Subcutaneous abdominal adipose tissue (tissue), 5 donors: ENCODE measurements around the gene SLC6A4.

ENCODE experiments used
- H3K27ac ChIP-seq: one replicate; pipeline ENCODE4 v1.7.0; 2013; ENCODE audit warnings: low read depth, mild to moderate bottlenecking, inconsistent platforms, low read length, moderate library complexity
- H3K27me3 ChIP-seq, 5 donors: one replicate each; pipeline ENCODE4 v1.7.0; 2013; ENCODE audit warnings: low read length in 5 of 5, inconsistent platforms in 1 of 5; ENCODE audit not compliant: control insufficient read depth in 5 of 5, insufficient read depth in 4 of 5
- H3K36me3 ChIP-seq, 5 donors: one replicate each; pipeline ENCODE4 v1.7.0; 2013; ENCODE audit warnings: low read length in 5 of 5; ENCODE audit not compliant: control insufficient read depth in 5 of 5, insufficient read depth in 5 of 5
- H3K4me1 ChIP-seq, 5 donors: one replicate each; pipeline ENCODE4 v1.7.0; 2013; ENCODE audit warnings: low read length in 5 of 5, mild to moderate bottlenecking in 3 of 5, moderate library complexity in 1 of 5; ENCODE audit not compliant: control insufficient read depth in 5 of 5, insufficient read depth in 5 of 5
- H3K4me3 ChIP-seq, 5 donors: one replicate each; pipeline ENCODE4 v1.7.0; 2013; ENCODE audit warnings: low read length in 5 of 5, low read depth in 1 of 5
- H3K9ac ChIP-seq, 5 donors: one replicate each; pipeline ENCODE4 v1.7.0; 2013; ENCODE audit warnings: low read length in 5 of 5, mild to moderate bottlenecking in 4 of 5, moderate library complexity in 3 of 5
- H3K9me3 ChIP-seq, 5 donors: one replicate each; pipeline ENCODE4 v1.7.0; 2013; ENCODE audit warnings: low read length in 5 of 5; ENCODE audit not compliant: control insufficient read depth in 5 of 5
- donor health status: healthy.
- donor health status: healthy.
- donor health status: healthy.
- donor health status: healthy.
- donor health status: healthy.

The SLC6A4 gene

DNA sequence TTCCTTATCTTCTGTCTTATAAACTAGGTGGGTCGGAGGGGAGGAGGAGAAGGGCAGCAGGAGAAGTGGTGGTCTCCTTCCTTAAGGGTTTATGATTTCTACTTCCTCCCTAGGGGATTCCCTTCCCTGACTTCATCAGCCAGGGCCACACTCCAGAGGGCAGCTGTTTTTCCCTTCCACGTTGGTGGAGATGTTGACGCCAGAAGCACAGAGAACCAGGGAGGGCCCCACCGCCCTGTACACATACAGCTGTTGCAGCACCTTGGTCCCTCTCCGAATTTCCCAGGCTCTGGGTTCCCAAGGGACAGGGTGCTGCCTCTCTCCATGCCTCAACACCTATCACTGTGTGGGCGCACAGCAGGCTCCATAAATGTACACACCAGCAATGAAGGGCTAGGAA, 5.6 kb upstream of the SLC6A4 start:
- peaks cover 15 to 23% (median 19%) of the 10 kb centered on the region in 5 donors for H3K27me3 ChIP-seq
- no peak overlapping the region for H3K9ac ChIP-seq
- H3K4me1 ChIP-seq = peaks cover 2 to 16% (median 13%) of the 10 kb centered on the region in 5 donors
- no peaks in the 10 kb centered on the region for H3K9me3 ChIP-seq
- no peak overlapping the region for H3K27ac ChIP-seq
- H3K36me3 ChIP-seq = no peaks in the 10 kb centered on the region
- H3K4me3 ChIP-seq = no peak overlapping the region

- Histone ChIP-seq H3K36me3 (no peaks in the 10 kb centered on the region), H3K4me1 (peaks cover 2 to 25% (median 21%) of the 10 kb centered on the region in 5 donors), H3K9ac (no peak overlapping the region), H3K4me3 (no peak overlapping the region), H3K9me3 (no peaks in the 10 kb centered on the region), H3K27ac (no peak overlapping the region), H3K27me3 (peaks cover 20 to 31% (median 26%) of the 10 kb centered on the region in 5 donors)
Observed at GRCh38 chr17:30240177-30240576, 4.7 kb upstream of the SLC6A4 start.

GRCh38 chr17:30239089-30239462, 3.6 kb upstream of the SLC6A4 start:
- Histone ChIP-seq H3K27ac (no peak overlapping the region), H3K4me1 (peaks cover 2 to 29% (median 25%) of the 10 kb centered on the region in 5 donors)

DNA sequence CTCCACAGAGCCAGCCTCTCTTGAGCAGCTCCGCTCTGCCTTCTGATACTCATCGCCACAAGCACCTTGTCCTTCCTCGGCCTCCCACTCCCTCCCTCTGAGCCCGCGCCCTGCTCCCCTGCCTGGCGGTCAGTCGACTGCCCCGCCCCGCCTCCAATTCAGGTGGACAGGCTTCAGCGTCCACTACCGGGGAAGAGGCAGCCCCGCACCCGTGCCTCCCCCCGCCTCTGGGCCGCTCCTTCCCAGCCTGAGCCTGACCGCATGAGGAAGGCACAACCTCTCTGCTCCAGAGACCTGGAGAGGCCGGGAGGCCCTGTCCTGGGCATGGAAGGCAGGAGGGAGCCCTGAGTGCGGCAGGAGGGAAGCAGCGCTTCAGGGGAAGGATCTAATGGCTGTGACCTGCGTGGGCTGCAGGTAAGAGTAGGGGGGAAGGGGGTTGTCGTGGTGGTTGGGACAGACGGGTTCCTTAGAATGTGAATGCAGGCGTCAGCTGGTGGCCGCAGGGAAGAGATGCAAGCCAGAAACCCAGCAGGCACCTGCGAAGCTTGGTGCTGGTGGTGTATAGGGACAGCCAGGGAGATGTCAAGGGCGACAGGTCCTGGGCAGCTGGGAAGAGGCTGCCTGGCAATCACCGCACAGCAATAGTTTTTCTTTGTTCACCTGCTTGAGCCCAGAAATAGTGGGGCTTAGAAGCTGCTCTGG, 3.0 kb upstream of the SLC6A4 start:
- H3K9ac ChIP-seq = no peak overlapping the region
- peaks cover 2 to 29% (median 25%) of the 10 kb centered on the region in 5 donors for H3K4me1 ChIP-seq
- peaks cover 22 to 34% (median 26%) of the 10 kb centered on the region in 5 donors for H3K27me3 ChIP-seq
- no peaks in the 10 kb centered on the region for H3K36me3 ChIP-seq
- no peak overlapping the region for H3K4me3 ChIP-seq
- H3K9me3 ChIP-seq = no peaks in the 10 kb centered on the region
- H3K27ac ChIP-seq = no peak overlapping the region

More at GRCh38 chr17:30239089-30239462, 3.6 kb upstream of the SLC6A4 start:
- Histone ChIP-seq H3K9ac (no peak overlapping the region), H3K4me3 (no peak overlapping the region), H3K36me3 (no peaks in the 10 kb centered on the region), H3K27me3 (peaks cover 22 to 34% (median 26%) of the 10 kb centered on the region in 5 donors), H3K9me3 (no peaks in the 10 kb centered on the region)

DNA sequence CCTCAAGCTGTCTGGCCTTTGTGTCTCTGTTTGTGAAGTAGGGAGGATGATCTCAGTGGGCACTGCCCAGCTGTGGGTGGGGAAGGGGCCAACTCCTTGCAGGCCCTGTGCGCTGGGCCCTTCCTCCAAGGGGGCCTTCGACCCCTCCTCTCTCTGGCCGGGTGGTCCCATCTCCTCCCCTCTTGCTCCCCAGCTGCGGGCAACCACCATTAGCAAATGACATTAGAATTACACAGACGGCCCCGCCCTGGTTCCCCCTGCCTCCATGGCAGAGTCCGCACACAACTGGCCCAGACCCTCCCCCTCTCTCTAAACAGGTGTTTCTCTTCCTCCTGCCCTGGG, 2.5 kb upstream of the SLC6A4 start:
- H3K4me3 ChIP-seq = no peak overlapping the region
- no peaks in the 10 kb centered on the region for H3K36me3 ChIP-seq
- H3K27me3 ChIP-seq = peaks cover 22 to 34% (median 26%) of the 10 kb centered on the region in 5 donors
- no peak overlapping the region for H3K9ac ChIP-seq
- H3K9me3 ChIP-seq = no peaks in the 10 kb centered on the region
- H3K4me1 ChIP-seq = peaks cover 2 to 29% (median 25%) of the 10 kb centered on the region in 5 donors
- no peak overlapping the region for H3K27ac ChIP-seq

- no peaks in the 10 kb centered on the region for H3K9me3 ChIP-seq
- H3K4me1 ChIP-seq = peaks cover 2 to 29% (median 25%) of the 10 kb centered on the region in 5 donors
- H3K36me3 ChIP-seq = no peaks in the 10 kb centered on the region
- H3K9ac ChIP-seq = peak overlapping the region in 1 of 5 donors; percentile 3
- no peak overlapping the region for H3K27ac ChIP-seq
- H3K27me3 ChIP-seq = peaks cover 22 to 34% (median 26%) of the 10 kb centered on the region in 5 donors
- no peak overlapping the region for H3K4me3 ChIP-seq
Observed at GRCh38 chr17:30237296-30238002, 2.0 kb upstream of the SLC6A4 start.

GRCh38 chr17:30236766-30237165, 1.3 kb upstream of the SLC6A4 start:
- Histone ChIP-seq H3K4me3 (peak overlapping the region in 4 of 5 donors; percentile 40 to 46 (median 42)), H3K9me3 (no peaks in the 10 kb centered on the region), H3K27me3 (peaks cover 24 to 34% (median 26%) of the 10 kb centered on the region in 5 donors)

GRCh38 chr17:30236297-30236624, 764 bp upstream of the SLC6A4 start:
- peak overlapping the region in 4 of 5 donors; percentile 35 to 65 (median 50) for H3K4me3 ChIP-seq
- no peaks in the 10 kb centered on the region for H3K36me3 ChIP-seq
- H3K9ac ChIP-seq = no peak overlapping the region
- peaks cover 24 to 34% (median 26%) of the 10 kb centered on the region in 5 donors for H3K27me3 ChIP-seq
- H3K27ac ChIP-seq = no peak overlapping the region
- no peaks in the 10 kb centered on the region for H3K9me3 ChIP-seq
- H3K4me1 ChIP-seq = peaks cover 2 to 29% (median 25%) of the 10 kb centered on the region in 5 donors

More at GRCh38 chr17:30236766-30237165, 1.3 kb upstream of the SLC6A4 start:
- Histone ChIP-seq H3K36me3 (no peaks in the 10 kb centered on the region), H3K27ac (no peak overlapping the region), H3K9ac (no peak overlapping the region), H3K4me1 (peaks cover 2 to 29% (median 25%) of the 10 kb centered on the region in 5 donors)

GRCh38 chr17:30234964-30235363, 533 bp downstream of the SLC6A4 start:
- Histone ChIP-seq H3K27ac (no peak overlapping the region), H3K4me3 (peak overlapping the region in 4 of 5 donors; percentile 49 to 65 (median 54)), H3K27me3 (peaks cover 26 to 34% (median 32%) of the 10 kb centered on the region in 5 donors), H3K4me1 (peaks cover 2 to 29% (median 25%) of the 10 kb centered on the region in 5 donors), H3K36me3 (no peaks in the 10 kb centered on the region), H3K9ac (no peak overlapping the region), H3K9me3 (no peaks in the 10 kb centered on the region)

DNA sequence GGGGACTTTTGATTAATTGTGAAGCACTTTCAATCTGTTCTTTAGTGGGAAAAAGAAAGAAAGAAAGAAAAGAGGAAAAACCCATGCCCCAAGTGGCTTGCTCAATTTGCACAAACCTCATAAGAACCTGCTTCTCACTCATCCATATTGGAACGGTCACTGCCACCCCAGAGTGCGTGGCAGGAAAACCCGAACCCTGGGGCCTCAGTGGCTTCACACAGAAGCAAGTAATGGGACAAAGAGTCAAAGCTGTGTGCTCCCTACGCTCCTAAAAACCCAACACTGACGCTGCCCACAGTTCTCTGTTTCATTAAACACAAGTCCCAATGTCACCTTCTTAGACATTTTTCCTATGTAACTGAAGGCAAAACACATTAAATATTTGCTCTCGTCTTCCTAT, 1.2 kb downstream of the SLC6A4 start:
- H3K4me1 ChIP-seq = peaks cover 2 to 29% (median 25%) of the 10 kb centered on the region in 5 donors
- H3K4me3 ChIP-seq = no peak overlapping the region
- H3K27me3 ChIP-seq = peaks cover 26 to 34% (median 32%) of the 10 kb centered on the region in 5 donors
- H3K36me3 ChIP-seq = no peaks in the 10 kb centered on the region
- H3K9ac ChIP-seq = no peak overlapping the region
- H3K27ac ChIP-seq = no peak overlapping the region
- no peaks in the 10 kb centered on the region for H3K9me3 ChIP-seq
